NCI-H2196 treated with DMSO at 0.1 percent for 48 hours (cell line): ENCODE data around the gene NDNF.

Experiments used
- DNase-seq: peaks from one replicate; lab custom pipeline; 2025; ENCODE audit not compliant: unreplicated experiment; lab: John Stamatoyannopoulos, UW

Gene NDNF

DNA sequence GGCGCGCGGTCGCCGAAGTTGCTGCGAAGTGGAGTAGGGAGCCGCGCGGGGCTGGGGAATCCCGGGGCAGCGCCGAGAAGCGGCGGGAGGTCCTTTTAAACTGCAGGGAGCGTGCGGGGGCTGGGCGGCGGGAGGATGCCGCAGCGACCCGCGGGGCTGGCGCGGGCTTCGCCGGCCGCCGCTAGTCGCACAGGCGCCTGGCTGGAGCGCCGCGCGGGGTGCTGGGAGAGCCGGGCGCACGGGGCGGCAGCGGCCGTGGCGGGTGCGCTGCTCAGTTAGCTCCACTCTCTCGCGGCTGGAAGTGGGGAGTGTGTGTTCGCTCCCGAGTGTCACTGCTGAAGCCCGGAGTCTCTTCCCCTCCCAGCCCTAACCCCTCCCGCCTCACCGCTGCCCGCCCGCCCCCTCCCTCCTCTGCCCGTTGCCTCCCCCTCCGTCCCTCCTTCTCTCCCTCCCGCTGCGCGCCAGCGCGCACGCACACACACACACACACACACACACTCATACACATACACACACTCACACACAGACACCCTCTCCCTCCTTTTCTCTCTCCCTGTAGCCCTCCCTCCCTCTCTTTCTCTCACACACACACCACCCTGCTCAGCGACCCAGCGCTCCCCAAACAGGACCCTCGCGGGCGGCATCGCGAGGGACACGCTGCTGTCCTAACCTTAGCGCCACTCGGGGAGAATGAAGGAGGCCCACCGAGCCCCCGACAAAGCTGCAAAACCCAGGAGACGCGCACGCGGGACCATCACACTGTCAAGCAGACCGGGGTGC is at the start of gene NDNF:
Gene NDNF (minus strand): TSS at position 312 of the 780 bp plus-strand sequence. CDS start 26,698 bp downstream, outside the sequence.
- DNase-seq = no peak

GRCh38 chr4:121119715-121120114 is 47.4 kb upstream of the NDNF start:
- DNase-seq = no peak

DNA sequence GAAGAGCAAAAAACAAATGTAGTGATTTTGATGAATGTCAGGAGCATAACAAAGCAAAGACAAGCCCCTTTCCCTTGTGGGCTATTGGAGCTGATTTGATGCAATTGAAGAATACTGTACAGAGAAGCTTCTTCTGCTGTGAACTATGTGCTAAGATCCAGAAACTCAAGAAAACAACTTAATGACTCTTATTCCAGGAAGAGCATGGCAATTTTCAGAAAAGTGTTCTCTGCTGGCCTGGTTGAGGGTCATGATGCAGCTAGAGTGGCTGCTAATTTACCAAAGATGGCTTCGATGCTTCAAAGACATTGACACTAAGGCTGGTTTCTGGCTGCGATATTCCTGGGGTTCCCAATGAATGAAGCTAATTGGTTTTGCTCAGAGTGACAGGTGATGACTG is 46.0 kb upstream of the NDNF start:
- no peak for DNase-seq

DNA sequence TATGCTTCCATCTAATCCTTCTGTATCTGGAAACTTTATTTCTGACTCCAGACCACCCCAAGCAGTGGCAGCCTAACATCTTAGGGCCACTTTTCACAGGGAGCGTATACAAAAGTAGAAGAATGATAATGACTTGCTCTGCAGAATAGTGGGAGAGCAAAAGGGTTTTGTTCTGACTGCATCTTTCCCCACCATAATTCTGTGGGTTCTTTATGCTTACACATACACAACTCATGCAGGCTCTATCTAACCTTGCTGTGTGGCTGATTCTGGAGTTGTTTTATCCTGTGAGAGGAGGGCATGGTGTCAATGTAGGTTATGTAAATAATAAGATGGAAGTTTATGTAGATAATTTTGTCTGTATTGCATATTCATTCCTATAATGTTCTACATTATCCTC is 42.4 kb upstream of the NDNF start:
- DNase-seq = no peak

GRCh38 chr4:121112530-121112929 is 40.2 kb upstream of the NDNF start:
- no peak for DNase-seq

- DNase-seq = no peak
Observed at GRCh38 chr4:121108557-121108956, 36.2 kb upstream of the NDNF start.

DNA sequence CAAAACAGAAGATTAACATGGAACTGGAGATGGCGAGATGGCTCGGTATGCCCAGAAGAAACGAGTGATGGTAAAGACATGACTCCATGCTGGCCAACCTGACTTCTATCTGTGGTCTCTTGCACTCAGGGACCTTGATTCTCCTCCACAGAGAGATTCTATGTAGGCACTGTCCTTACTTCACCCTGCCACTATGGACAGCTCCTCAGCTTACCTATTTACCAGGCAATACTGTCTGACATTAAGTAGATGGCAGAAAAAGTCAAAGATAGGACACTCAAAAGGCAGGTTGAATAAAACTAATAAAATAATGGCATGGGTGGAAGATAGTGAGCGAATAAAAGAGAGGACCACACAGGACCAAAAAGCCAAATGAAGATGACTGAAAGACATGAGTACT is 35.2 kb upstream of the NDNF start:
- DNase-seq = no peak

- DNase-seq = no peak
Observed at GRCh38 chr4:121100093-121100775, 27.9 kb upstream of the NDNF start.

- DNase-seq = no peak
Observed at GRCh38 chr4:121098266-121098665, 25.9 kb upstream of the NDNF start.

DNA sequence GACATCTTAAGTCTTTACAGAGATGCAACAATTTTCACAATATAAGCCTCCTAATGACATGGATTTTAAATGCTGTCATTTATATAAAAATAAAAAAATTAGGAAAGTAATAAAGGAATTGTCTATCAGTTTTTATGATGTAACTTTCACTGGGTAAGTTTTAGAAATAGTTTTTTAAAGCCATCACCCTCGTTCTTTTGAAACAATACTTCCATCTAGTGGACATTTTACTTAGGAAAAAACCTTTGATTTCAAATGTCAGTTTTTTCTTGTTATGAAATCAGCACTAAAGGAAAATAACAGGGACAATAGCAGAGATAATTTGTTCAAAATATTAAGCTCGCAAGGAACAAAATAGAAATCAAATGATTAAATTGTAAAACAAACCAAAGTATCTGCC is 24.3 kb upstream of the NDNF start:
- DNase-seq = no peak

DNA sequence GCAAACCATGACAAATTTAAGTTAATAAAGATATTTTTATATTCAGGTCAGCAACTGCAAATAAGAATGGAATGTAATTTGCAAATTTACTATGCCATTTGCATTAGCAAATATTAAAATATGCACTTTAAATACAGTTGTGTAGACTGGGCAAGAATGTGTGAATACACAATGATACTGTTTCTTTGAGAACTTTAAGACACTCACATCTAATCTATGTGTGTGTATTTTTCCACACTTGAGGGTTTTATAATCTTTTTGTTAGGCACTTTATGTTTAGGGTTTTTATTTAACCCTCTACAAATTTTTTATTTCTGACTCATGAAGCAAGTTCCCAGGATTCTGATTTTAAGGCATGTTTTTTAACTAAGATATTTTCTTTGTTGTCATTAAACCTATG is 23.9 kb upstream of the NDNF start:
- DNase-seq = no peak

DNA sequence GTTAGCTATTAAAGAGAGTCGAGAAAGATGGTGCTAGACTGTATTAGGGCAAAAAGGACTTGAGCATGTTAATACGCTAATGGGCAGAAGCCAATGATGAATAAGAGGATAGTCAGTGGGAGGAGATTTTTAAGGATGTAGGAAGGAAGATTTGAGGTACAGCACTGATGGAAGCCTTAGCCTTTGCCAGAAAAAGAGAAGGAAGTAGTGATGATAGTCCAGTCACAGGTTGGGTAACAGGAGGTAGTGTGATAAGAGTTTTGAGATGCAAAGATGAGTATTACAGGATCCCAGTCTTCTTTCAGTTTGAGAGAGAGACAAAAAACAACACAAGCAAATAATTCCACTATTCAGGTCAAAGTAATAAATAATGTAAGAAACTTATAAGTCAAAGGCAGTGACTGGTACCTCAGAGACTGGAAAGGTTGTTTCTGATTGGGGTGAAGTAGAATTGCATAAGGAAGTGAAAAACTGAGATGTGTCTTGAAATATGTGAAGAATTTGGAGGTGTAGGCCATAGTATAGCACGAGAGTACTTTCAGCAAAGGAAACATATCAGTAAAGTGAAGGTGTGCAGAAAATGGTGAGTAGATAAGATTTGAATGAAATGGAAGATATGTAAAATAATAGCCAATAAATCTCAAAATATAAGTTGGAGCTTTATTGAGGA is 22.1 kb upstream of the NDNF start:
- no peak for DNase-seq

- DNase-seq = no peak
Observed at GRCh38 chr4:121093261-121093660, 20.9 kb upstream of the NDNF start.

GRCh38 chr4:121091941-121092340 is 19.6 kb upstream of the NDNF start:
- DNase-seq = no peak

DNA sequence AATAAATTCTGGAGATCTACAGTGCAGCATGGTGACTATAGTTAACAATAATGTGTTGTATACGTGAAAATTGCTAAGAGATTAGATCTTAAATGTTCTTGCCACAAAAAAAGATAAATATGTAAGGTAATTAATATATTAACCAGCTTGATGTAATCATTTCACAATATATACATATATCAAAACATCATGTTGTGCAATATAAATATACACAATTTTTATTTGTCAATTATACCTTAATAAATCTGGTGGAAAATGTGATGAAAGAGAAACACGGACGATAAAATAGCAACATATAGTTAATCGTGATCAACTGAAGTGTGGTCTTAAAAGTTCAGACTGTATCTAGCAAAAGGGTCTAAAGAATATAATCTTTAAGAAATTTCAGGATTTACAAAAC is 16.5 kb upstream of the NDNF start:
- DNase-seq = no peak

DNA sequence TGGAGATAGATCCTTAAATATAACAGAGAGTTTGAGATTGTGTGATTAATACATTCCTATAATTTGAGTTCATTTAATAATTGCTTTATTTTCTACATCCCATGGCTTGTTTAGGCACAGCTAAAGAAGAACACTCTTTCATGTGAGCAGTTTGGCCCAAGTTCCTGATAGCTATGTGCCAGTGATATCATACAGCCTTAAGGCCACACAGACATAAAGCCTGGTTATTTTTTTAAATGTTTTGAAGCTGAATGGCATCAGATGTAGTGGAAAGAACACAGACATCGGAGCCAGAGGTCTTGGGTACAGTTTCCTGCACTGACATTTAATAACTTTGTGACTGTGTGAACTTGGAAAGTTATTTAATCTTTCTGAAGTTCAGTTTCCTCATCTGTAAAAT is 7.0 kb upstream of the NDNF start:
- DNase-seq = no peak

DNA sequence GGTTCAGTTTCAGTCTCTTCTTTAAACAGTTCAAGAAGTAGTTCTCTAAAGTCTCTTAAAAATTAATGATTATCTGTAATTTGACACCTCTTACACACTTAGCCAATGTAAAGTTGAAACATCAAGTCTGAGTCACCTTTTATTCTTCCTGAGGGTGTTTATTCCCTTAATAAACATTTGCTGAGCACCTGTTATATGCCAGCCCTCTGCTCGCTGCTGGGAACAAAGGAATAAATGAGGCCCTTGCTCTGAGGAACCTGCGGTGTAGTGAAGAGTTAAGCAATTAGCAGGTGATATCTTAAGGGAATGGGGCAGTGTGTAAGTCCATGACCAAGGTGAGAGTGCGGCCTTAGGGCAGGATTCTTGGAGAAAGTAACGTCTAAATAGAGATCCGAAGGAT is 5.2 kb upstream of the NDNF start:
- DNase-seq = no peak

DNA sequence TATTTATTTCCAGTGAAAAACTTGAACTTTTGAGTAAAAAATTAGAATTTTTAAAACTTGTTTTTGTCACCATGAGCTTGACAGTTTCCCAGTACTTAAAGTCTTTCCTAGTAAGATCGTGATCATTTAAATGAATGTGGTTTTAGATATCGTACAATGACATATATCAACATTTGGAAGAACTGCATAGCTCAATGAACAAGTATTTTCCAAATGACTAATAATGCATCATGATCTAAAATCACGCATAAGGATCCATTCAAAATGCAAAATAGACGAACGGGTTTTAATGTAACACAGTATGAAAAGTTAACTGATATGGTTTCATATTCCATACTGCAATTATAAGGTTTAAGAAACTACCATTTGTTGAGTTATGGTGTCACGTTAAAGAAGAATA is 4.1 kb upstream of the NDNF start:
- DNase-seq = no peak

DNA sequence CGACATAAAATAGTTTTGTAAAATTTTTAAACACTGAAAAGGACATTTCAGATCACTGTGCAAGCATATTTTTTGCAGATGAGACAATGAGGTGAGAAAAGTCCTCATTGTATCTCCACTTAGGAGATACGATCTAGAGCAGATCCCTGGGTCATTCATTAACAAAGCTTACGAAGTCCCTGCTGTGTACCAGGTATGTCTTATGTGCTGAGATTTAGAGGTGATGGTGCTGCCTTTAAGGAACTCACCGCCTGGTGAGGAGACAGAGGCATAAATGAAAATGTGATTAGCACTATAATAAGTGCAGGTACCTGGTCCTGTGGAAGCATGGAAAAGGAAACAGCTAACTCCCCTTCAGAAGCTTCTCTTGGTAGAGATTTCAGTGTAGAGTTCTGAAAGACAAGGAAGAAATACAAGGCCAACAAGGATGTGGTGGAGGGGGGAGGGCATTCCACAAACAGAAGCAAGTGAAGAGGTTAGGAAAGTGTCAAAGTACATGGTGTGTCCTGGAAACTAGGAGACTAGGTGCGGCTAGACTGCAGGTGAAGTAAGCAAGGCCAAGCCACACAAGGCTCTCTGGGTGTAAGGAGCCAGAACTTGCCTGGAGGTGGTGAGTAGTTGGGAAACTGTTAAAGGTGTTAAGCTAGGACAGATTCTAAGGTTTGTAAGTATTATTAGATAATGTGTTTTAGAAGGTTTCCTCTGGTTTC is 1.5 kb upstream of the NDNF start:
- DNase-seq = no peak

DNA sequence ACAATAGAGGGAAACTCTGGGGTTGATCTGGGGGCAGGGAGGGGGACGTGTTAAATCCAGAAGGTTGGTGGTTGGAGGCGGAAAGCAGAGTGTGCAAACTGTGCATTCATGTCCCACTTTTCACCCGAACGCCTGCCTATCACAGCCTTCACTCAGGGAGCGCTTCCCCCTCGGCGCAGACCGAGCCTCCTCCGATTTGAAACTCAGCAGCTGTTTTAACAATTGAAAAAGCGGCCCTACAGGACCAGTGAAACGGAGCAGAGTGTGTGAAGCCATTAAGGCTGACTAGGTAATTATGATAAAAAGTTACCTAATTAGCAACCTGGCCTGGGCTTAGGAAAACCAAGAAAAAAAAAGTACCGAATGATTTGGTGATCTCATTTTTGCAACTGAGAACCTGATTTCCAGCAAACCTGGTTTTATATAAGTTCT is 685 bp upstream of the NDNF start:
- no peak for DNase-seq

DNA sequence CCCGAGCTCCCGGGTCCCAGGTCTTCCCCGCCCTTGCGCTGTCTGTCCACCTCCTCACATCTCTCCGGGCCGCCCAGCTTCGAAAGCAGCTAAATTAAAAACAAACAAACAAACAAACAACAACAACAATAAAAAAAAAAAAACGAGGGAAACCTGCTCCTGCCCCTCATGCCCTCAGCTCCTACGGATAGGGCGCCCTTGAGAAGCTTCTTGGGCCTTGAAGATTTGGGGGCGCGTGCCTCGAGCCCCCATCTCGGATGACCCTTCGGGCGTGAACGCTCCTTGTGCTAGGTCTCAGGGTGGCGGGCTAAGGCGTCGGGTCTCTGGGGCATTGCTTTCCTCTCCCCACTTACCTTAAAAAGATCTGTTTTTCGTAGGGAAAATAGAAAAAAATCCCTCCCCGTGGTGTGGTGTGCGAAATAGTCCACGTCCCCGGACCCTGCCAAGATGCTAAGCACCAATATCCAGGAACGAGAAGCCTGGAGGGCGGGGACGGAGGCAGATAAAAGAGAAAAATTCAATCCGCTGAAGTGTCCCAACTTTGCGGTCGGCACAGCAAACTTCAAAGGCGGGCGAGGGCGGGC is 603 bp downstream of the NDNF start:
- no peak for DNase-seq
